ENCODE measurements around the gene SSMEM1.
"Not testable (repeated sequence)": the region's sequence is repeated elsewhere in the genome, so short reads cannot be mapped to it uniquely, and the experiment has no call there.

SSMEM1 gene

DNA sequence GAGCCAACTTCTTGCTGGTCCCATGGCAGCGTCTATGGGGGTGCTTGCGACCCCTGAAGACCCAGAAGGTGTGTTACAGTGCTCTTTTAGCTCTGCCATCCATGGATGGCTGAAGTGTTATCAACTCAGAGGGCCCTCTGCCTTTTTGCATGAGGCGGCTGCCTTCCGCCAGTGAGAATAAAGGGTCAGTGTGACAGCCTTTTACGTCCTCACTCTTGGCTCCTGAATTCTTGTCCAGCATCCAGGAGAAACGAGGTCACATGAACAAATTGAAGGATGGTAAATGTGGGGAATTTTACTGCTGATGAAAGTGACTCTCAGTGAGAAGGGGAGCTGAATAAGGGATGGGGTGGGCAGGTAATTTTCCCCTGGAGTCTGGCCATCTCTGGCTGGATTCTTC, 24.1 kb downstream of the SSMEM1 start:
- DNase-seq (ENCODE audit: low spot score), result no peak
- TF ChIP-seq, protein P1, sequence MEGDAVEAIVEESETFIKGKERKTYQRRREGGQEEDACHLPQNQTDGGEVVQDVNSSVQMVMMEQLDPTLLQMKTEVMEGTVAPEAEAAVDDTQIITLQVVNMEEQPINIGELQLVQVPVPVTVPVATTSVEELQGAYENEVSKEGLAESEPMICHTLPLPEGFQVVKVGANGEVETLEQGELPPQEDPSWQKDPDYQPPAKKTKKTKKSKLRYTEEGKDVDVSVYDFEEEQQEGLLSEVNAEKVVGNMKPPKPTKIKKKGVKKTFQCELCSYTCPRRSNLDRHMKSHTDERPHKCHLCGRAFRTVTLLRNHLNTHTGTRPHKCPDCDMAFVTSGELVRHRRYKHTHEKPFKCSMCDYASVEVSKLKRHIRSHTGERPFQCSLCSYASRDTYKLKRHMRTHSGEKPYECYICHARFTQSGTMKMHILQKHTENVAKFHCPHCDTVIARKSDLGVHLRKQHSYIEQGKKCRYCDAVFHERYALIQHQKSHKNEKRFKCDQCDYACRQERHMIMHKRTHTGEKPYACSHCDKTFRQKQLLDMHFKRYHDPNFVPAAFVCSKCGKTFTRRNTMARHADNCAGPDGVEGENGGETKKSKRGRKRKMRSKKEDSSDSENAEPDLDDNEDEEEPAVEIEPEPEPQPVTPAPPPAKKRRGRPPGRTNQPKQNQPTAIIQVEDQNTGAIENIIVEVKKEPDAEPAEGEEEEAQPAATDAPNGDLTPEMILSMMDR (IDR thresholded peaks at IDR 0.05), result no peak
- H3K4me3 ChIP-seq, result no peak overlapping the region
- H3K27ac ChIP-seq, result no peak overlapping the region

DNA sequence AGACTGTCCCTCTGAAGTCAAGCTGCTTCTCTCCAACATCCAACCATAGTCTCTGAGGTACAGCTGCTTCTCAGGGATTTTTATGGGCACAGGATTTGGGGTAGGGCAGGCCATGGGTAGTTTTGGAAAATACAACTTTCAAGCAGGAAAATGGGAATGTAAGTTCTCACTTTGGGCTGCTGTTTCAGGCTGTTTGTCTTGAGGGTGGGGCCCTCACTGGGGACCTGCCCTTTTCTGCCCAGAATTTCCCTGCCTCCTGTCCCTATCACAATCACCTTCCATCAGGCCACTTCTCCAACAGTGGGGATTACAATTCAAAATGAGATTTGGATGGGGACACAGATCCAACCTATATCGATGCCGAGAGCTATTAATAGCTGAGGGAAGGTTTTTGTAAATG, 24.5 kb downstream of the SSMEM1 start:
- TF ChIP-seq, protein P1 (IDR thresholded peaks at IDR 0.05), result no peak
- Histone ChIP-seq H3K27ac (no peak overlapping the region), H3K4me3 (no peak overlapping the region)
- no peak for DNase-seq (ENCODE audit: low spot score)

DNA sequence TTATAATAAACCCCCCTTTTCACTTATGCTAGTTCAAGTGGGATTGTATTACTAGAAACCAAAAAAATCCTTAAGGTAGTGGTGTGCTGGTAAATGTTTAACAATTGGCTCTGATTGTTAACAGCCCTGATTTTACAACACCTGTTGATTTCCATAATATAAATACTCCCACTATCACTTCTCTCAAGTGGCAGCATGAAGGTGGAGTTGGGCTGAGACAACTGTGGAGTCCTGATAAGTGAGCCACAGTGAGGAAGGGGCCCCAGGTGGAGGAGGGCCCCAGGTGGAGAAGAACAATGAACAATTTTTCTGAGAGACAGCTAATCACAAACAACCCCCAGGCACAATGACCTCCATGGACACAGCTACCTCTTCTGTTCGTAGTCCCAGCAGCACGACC, 26.4 kb downstream of the SSMEM1 start:
- DNase-seq (ENCODE audit: low spot score), result no peak
- no peak overlapping the region for H3K27ac ChIP-seq
- TF ChIP-seq, protein P1 (IDR thresholded peaks at IDR 0.05), result no peak
- no peak overlapping the region for H3K4me3 ChIP-seq

DNA sequence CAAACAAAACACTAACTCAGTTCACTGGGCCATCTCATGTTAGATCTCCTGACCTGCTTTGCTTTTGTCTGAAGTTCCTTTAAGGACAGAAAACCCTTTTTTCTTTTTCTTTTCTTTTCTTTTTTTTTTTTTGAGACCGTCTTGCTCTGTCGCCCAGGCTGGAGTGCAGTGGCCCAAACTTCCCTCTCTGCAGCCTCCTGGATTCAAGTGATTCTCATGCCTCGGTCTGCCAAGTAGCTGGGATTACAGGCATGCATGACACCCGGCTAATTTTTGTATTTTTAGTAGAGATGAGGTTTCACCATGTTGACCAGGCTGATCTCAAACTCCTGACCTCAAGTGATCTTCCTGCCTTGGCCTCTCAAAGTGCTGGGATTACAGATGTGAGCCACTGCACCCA, 28.7 kb downstream of the SSMEM1 start:
- not testable (repeated sequence) for H3K27ac ChIP-seq; H3K4me3 ChIP-seq; DNase-seq (ENCODE audit: low spot score)

DNA sequence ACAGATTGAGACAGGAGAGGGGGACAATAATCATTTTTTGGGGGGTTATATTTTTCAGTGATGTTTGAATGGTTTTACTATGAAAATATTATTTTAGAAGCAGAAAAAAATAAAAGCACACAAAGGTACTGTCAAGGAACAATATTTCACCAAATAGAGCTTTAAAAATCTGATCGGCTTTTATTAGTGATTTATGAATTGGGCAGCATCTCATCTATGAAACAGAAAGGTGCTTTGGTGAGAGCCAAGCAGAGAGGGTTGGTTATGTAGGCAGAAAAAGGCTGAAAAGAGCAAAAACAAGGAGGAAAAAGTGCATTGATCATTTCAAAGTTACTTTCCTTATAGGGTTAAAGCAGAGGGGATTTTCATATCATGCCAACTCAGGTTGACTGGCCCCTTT, 32.6 kb downstream of the SSMEM1 start:
- H3K27ac ChIP-seq, result no peak overlapping the region
- H3K4me3 ChIP-seq, result no peak overlapping the region
- TF ChIP-seq, protein P1 (IDR thresholded peaks at IDR 0.05), result no peak
- DNase-seq (ENCODE audit: low spot score), result no peak

DNA sequence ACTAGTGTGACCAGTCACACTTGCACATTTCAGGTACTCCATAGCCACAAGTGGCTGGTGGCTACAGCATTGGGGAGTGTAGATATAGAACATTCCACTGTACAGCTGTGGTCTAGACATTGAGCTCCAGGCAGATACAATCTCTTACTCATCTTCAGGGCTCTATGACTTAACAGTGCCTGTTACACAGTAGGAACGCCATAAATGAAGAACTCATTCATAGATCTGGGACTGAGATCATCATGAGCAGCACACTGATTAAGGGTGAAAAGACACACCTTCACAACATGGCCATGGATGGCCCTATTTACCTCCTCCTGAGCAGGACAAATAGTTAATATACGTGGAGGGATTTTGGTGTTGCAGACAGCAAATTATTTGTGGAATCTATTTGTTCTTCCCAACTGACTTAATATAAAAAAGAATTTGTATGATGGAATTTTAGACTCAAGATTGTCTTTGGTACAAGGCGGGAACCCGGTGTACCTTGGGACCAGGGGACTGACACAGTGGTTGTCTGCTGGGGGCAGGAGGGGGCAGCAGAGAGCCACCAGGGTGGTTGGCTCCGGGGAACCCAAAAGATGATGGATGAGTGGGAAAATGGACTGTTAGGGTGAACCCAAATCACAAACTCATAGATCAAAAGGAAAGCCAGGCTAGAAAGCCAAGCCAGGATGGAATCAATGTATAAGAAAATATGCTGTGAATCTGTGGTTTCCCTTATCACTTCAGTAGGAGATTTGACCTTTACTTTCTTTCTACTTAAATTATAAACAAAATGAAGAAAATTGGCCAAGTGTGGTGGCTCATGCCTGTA, 34.7 kb downstream of the SSMEM1 start:
- Histone ChIP-seq H3K27ac (no peak overlapping the region), H3K4me3 (no peak overlapping the region)
- no peak for DNase-seq (ENCODE audit: low spot score)
- TF ChIP-seq, protein P1 (IDR thresholded peaks at IDR 0.05), result peak; percentile 42

DNA sequence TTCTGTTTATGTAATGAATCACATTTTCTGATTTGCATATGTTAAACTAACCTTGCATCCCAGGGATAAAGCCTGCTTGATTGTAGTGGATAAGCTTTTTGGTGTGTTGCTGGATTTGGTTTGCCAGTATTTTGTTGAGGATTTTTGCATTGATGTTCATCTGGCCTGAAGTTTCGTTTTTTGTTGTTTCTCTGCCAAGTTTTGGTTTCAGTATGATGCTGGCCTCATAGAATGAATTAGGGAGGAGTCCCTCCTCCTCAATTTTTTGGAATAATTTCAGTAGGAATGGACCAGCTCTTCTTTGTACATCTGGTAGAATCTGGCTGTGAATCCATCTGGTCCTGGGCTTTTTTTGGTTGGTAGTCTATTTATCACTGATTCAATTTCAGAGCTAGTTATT, 35.8 kb downstream of the SSMEM1 start:
- not testable (repeated sequence) for DNase-seq (ENCODE audit: low spot score); H3K27ac ChIP-seq; H3K4me3 ChIP-seq

DNA sequence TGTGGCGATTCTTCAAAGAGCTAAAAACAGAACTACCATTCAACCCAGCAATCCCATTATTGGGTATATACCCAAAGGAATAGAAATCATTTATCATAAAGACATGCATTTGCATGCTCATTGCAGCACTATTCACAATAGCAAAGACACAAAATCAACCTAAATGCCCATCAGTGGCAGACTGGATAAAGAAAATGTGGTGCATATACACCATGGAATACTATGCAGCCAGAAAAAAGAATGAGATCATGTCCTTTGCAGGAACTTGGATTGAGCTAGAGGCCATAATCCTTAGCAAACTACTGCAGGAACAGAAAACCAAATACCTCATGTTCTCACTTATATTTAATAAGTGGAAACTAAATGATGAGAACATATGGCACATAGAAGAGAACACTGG, 38.8 kb downstream of the SSMEM1 start:
- DNase-seq (ENCODE audit: low spot score); H3K27ac ChIP-seq; H3K4me3 ChIP-seq: not testable (repeated sequence)

DNA sequence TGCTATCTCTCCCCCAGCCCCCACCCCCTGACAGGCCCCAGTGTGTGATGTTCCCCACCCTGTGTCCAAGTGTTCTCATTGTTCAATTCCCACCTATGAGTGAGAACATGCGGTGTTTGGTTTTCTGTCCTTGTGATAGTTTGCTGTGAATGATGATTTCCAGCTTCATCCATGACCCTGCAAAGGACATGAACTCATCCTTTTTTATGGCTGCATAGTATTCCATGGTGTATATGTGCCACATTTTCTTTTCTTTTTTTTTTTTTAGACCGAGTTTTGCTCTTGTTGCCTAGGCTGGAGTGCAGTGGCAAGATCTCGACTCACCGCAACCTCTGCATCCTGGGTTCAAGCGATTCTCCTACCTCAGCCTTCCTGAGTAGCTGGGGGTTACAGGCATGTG, 41.2 kb downstream of the SSMEM1 start:
- H3K4me3 ChIP-seq; DNase-seq (ENCODE audit: low spot score); H3K27ac ChIP-seq: not testable (repeated sequence)

DNA sequence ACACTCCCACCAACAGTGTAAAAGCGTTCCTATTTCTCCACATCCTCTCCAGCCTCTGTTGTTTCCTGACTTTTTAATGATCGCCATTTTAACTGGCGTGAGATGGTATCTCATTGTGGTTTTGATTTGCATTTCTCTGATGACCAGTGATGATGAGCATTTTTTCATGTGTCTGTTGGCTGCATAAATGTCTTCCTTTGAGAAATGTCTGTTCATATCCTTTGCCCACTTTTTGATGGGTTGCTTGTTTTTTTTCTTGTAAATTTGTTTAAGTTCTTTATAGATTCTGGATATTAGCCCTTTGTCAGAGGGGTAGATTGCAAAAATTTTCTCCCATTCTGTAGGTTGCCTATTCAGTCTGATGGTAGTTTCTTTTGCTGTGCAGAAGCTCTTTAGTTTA, 42.0 kb downstream of the SSMEM1 start:
- H3K27ac ChIP-seq; DNase-seq (ENCODE audit: low spot score); H3K4me3 ChIP-seq: not testable (repeated sequence)
